GM12878 (cell line): ENCODE data around the gene LHX2. TPM values are rescaled to one million over a fixed set of nuclear protein-coding genes. Genes with fewer than 3 reads are reported as not detected.

Source experiments
- ATAC-seq: fragments of 200-7000 bp; cut with Tn5 transposase; 3 replicates; pipeline ENCODE4 v1.9.1; 2020; ENCODE audit warnings: mild to moderate bottlenecking, moderate library complexity
- BruUV-seq: library from RNA; stranded (reverse); fragments of 400-500 nt; replicated peaks from 2 replicates; lab custom pipeline; 2021; lab: Mats Ljungman, UMichigan
- CTCF ChIA-PET: fragments of 300-600 bp; sonication (Branson Sonifier 250); formaldehyde crosslinking; extraction: SDS; loops from one replicate; lab custom pipeline; 2021; ENCODE audit warnings: inconsistent platforms; lab: Yijun Ruan, JAX
- POLR2A ChIA-PET: fragments of 350-600 bp; formaldehyde crosslinking; extraction: SDS; loops from one replicate; lab custom pipeline; 2021; ENCODE audit warnings: inconsistent platforms; lab: Charles Lee
- RAD21 ChIA-PET: fragments of 300-600 bp; sonication (Branson Sonifier 250); formaldehyde crosslinking; loops from one replicate; lab custom pipeline; 2023; ENCODE audit warnings: antibody characterized with exemption; ENCODE audit not compliant: unreplicated experiment; lab: Charles Lee
- SMC1A ChIA-PET: fragments of 300-600 bp; sonication (Branson Sonifier 250); formaldehyde crosslinking; loops from one replicate; lab custom pipeline; 2023; ENCODE audit not compliant: unreplicated experiment, uncharacterized antibody; lab: Charles Lee
- DNase-seq: peaks from one replicate; pipeline ENCODE4 v3.0.0-alpha.2; 2011; ENCODE audit warnings: low read depth, low spot score
- FAIRE-seq: peaks from 3 replicates; lab custom pipeline; 2011; peaks lifted over from hg19 to GRCh38; lab: Jason Lieb, UNC
- H2AFZ ChIP-seq: 2 replicates; pipeline ENCODE4 v1.6.0; 2011; ENCODE audit warnings: low read depth, low read length, control low read depth; ENCODE audit not compliant: control insufficient read depth
- H3K27ac ChIP-seq: 2 replicates; pipeline ENCODE4 v1.5.1; 2011; ENCODE audit warnings: control low read depth; ENCODE audit not compliant: control insufficient read depth, insufficient read depth
- H3K27me3 ChIP-seq, 2 experiments: replicated peaks in 1 of 2; 2 replicates each; pipeline versions ENCODE4 v1.6.0 to v1.6.1; 2011; ENCODE audit warnings: low read length in 1 of 2; ENCODE audit not compliant: control insufficient read depth in 2 of 2, insufficient read depth in 2 of 2
- H3K36me3 ChIP-seq, 2 experiments: 2 replicates each; pipeline ENCODE4 v1.5.1; 2011; ENCODE audit warnings: low read length in 1 of 2; ENCODE audit not compliant: control insufficient read depth in 2 of 2, insufficient read depth in 2 of 2
- H3K4me1 ChIP-seq: 2 replicates; pipeline ENCODE4 v1.6.1; 2011; ENCODE audit warnings: mild to moderate bottlenecking, low read length, moderate library complexity, mixed read lengths; ENCODE audit not compliant: control insufficient read depth, insufficient read depth
- H3K4me2 ChIP-seq: 2 replicates; pipeline ENCODE4 v1.6.0; 2011; ENCODE audit warnings: control low read depth; ENCODE audit not compliant: control insufficient read depth, insufficient read depth
- H3K4me3 ChIP-seq: fragments of 200-600 bp; sonication (generic); 2 replicates; pipeline ENCODE4 v1.5.1; 2016
- H3K79me2 ChIP-seq: 2 replicates; pipeline ENCODE4 v1.6.0; 2011; ENCODE audit warnings: low read length; ENCODE audit not compliant: control insufficient read depth, insufficient read depth
- H3K9ac ChIP-seq: 2 replicates; pipeline ENCODE4 v1.8.0; 2011; ENCODE audit warnings: low read length, control low read depth, mixed read lengths; ENCODE audit not compliant: control insufficient read depth, insufficient read depth
- H3K9me3 ChIP-seq: replicated peaks from 3 replicates; pipeline ENCODE4 v1.5.1; 2011; ENCODE audit warnings: mild to moderate bottlenecking, low read length; ENCODE audit not compliant: control insufficient read depth, insufficient read depth
- H4K20me1 ChIP-seq: 2 replicates; pipeline ENCODE4 v1.6.0; 2011; ENCODE audit not compliant: control insufficient read depth, insufficient read depth
- BCL11A ChIP-seq: IDR thresholded peaks from 2 replicates; pipeline ENCODE4 v1.6.1; 2011; ENCODE audit warnings: low read depth, low read length
- CEBPZ ChIP-seq: fragments of 150-350 bp; IDR thresholded peaks from 2 replicates; pipeline ENCODE4 v1.6.1; 2016; ENCODE audit warnings: low read depth, low read length
- IRF3 ChIP-seq: fragments of 450-650 bp; IDR thresholded peaks from 2 replicates; pipeline ENCODE4 v1.6.1; 2014; ENCODE audit warnings: mild to moderate bottlenecking
- LARP7 ChIP-seq: fragments of 450-650 bp; IDR thresholded peaks from 2 replicates; pipeline ENCODE4 v1.6.1; 2017; ENCODE audit warnings: mild to moderate bottlenecking
- MTA2 ChIP-seq: fragments of 450-650 bp; IDR thresholded peaks from 2 replicates; pipeline ENCODE4 v1.6.1; 2016; ENCODE audit warnings: low read depth, mild to moderate bottlenecking, moderate library complexity
- RAD21 ChIP-seq: IDR thresholded peaks from 2 replicates; pipeline ENCODE4 v1.6.1; 2011; ENCODE audit warnings: mild to moderate bottlenecking, low read depth, low read length, moderate library complexity; ENCODE audit not compliant: insufficient read depth
- WGBS: methylation state at CpG from one replicate; pipeline ENCODE4 v1.1.6; 2016; ENCODE audit warnings: low lambda C conversion rate; ENCODE audit not compliant: insufficient replicate concordance, insufficient coverage; ENCODE audit errors: missing lambda C conversion rate; 5-methylcytosine and 5-hydroxymethylcytosine counted together
- in situ Hi-C: fragments of 300-500 bp; cut with MboI; formaldehyde crosslinking; loops from 9 replicates; pipeline ENCODE4 v1.14.3; 2018; ENCODE audit warnings: mixed read lengths
- intact Hi-C: fragments of 100-400 bp; cut with micrococcal nuclease; formaldehyde crosslinking; loops from one replicate; pipeline ENCODE4 v1.14.2; 2022; ENCODE audit not compliant: unreplicated experiment
- polyA plus RNA-seq, 11 experiments: library from polyadenylated mRNA; depleted of rRNA in 4 of 11; unstranded in 6 of 11; stranded (reverse) in 5 of 11; fragments of >200 nt; fragmentation: Nextera tagmentation in 4 of 11; fragmentation: Illumina TruSeq in 1 of 11; extraction: Ambion mirVana in 4 of 11; extraction: Trizol in 1 of 11; gene quantifications; 1 replicate in 1 of 11; 2 replicates in 10 of 11; pipeline versions ENCODE4 v1.2.1 to v1.2.3, GENCODE V29; 2011 to 2016; ENCODE audit warnings: inconsistent platforms in 2 of 11, missing spikeins in 2 of 11, low read depth in 1 of 11
- total RNA-seq, 4 experiments: library from RNA; depleted of rRNA in 3 of 4; stranded (reverse); fragments of >200 nt in 3 of 4; fragmentation: Illumina TruSeq in 1 of 4; extraction: Trizol in 1 of 4; gene quantifications; 2 replicates each; pipeline versions ENCODE4 v1.2.1 to v1.2.3, GENCODE V29; 2013 to 2021

The LHX2 gene
- total and polyA plus RNA-seq, 10 of the 15 experiments (the other 5 are each of a cell fraction or from before 2014, with no cell fraction given), result 0.82 to 69.8 (median 5.3) TPM

DNA sequence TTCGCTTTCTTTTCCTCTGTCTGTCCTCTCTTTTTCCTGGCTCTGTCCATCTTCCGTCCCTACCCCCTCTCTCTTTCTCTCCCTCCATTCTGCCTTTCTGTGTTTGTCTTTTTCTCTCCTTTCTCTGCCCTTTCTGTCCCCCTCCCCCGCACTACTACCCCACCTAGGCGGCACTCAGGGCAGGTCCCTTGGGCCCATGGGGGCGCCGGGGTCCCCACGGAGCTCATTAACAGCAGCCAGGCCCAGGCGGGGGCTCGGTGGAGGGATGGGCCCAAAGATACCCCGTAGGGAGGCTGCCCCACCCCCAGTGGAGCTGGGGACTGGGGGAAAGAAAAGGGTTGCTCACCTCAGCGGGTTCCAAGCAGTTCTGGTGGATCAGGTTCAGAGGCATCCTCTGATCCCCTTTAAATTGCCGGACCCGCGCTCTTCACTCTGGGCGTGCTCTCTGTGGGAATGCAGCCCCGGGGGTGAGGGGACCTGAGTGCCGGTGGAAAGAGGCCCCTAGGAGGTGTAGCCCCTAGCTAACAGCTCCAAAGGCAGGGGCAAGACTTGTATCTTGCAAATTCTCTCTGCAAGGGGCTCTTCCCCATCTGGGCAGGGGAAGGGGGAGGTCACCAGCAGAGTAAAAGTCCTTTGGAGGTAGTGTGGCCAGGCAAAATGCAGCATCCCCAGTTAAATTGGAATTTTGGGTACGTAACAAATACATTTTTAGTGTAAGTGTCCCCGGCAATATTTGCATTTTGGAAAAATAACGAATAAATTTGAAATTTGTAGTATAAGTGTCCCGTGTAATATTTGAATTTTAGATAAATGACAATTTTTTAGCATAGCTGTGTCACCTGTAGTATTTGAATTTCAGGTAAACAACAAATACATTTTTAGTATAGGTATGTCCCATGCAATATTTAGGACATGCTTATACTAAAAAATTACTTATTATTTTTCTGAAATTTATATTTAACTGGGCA lies 7.4 kb downstream of the LHX2 start:
- H4K20me1 ChIP-seq, result no peaks in the 10 kb centered on the region; the same call in 1 of the 2 replicates
- FAIRE-seq (peak; percentile 83), ATAC-seq (no peak), DNase-seq (no peak)
- H3K27ac ChIP-seq, result no peak overlapping the region
- no TSS peak for BruUV-seq
- WGBS, result 33% methylated on average over 21 of the region's 21 CpGs
- H3K4me1 ChIP-seq, result peaks cover 7% of the 10 kb centered on the region
- H3K27me3 ChIP-seq, result peaks cover 0 to 58% of the 10 kb centered on the region in 2 experiments; a peak in 2 of 4 replicates
- RAD21 ChIA-PET, result interaction anchor here (1.5 to 1.7 kb wide), 2 partner anchors 22 to 78 kb away, joined by 4 to 7 read pairs; no protein-coding TSS in a partner anchor
- in situ Hi-C loops, result no loop called here
- no peak overlapping the region for H3K4me2 ChIP-seq
- no peak for TF ChIP-seq MTA2
- no peak for TF ChIP-seq CEBPZ
- no peak for TF ChIP-seq LARP7
- TF ChIP-seq IRF3, result no peak
- TF ChIP-seq BCL11A, result no peak
- no peak for TF ChIP-seq RAD21
- intact Hi-C loops, result no loop called here
- SMC1A ChIA-PET, result interaction anchor here (0.8 to 2.9 kb wide), 3 partner anchors 21 to 246 kb away, joined by 3 to 15 read pairs (median 6); no protein-coding TSS in a partner anchor
- no peak overlapping the region for H3K9ac ChIP-seq
- H2AFZ ChIP-seq, result no peak overlapping the region
- POLR2A ChIA-PET, result interaction anchor here (0.6 to 0.8 kb wide), 2 partner anchors 53 to 155 kb away, joined by 4 to 5 read pairs; no protein-coding TSS in a partner anchor
- H3K79me2 ChIP-seq, result no peaks in the 10 kb centered on the region
- no peaks in the 10 kb centered on the region; the same call in 2 of the 3 replicates for H3K9me3 ChIP-seq
- CTCF ChIA-PET, result interaction anchor here (0.8 to 1.6 kb wide), 4 partner anchors 16 to 292 kb away, joined by 3 to 6 read pairs (median 4); no protein-coding TSS in a partner anchor
- H3K4me3 ChIP-seq, result no peak overlapping the region
- peaks cover 0 to 2% of the 10 kb centered on the region in 2 experiments; a peak in 2 of 4 replicates for H3K36me3 ChIP-seq
